GM12801 (cell line): ENCODE results near the gene NDUFA11.

Source experiments
- TF ChIP-seq, protein P1 (sequence below): IDR thresholded peaks from one replicate; pipeline ENCODE4 v1.5.1; 2011; ENCODE audit warnings: control low read depth; ENCODE audit not compliant: insufficient read length; ENCODE audit errors: extremely low read depth

NDUFA11 gene

DNA sequence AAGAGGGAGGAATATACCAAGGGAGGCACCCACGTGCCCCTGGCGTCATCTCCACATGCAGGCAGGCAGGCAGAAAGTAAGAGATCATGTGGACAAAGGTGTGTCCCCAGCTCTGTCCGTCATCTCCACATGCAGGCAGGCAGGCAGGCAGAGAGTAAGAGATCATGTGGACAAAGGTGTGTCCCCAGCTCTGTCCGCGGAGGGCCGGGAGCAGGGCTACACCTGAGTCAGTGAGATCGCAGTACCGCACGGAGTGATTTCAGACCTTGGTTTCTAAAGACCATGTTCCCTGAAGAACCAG lies 32.7 kb upstream of the NDUFA11 start:
- TF ChIP-seq, protein P1, sequence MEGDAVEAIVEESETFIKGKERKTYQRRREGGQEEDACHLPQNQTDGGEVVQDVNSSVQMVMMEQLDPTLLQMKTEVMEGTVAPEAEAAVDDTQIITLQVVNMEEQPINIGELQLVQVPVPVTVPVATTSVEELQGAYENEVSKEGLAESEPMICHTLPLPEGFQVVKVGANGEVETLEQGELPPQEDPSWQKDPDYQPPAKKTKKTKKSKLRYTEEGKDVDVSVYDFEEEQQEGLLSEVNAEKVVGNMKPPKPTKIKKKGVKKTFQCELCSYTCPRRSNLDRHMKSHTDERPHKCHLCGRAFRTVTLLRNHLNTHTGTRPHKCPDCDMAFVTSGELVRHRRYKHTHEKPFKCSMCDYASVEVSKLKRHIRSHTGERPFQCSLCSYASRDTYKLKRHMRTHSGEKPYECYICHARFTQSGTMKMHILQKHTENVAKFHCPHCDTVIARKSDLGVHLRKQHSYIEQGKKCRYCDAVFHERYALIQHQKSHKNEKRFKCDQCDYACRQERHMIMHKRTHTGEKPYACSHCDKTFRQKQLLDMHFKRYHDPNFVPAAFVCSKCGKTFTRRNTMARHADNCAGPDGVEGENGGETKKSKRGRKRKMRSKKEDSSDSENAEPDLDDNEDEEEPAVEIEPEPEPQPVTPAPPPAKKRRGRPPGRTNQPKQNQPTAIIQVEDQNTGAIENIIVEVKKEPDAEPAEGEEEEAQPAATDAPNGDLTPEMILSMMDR: no peak

DNA sequence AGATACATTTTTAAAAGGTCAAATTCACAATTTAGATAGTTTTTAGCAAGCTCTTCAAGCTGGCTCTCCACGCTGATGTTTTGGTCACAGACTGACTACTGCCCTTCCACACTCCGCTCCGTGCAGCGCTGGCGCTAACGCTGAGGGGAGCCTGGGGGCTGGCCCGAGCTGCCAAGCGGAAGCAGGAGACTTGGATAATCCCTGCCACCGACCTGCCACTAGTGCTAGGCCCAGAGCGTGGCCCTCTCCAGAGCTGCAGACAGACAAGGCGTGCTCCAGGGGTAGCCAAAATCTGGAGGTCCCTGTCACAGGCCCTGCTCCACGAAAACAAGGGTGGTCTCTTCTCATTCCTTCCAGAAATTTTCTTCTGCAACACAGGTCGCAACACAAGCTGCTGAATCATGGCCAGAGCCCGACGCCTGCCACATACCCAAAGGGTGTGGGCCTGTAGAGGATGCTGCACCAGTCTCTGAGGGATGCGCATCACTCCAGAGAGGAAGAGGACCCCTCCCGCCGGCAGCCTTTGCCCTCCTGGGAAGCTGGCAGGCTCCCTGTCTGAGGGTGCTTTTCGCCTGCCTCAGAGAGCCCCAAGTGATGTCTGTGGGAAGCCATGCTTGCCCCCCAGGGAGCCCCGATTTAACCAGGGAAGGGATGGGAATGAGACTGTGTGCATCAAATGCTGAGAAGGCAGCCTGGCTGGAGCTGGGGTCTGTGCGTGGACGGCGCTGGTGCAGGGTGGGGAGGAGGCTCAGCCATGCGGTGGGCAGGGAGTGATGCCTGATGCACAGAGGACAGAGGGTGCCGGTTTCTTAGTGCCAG lies 32.1 kb upstream of the NDUFA11 start:
- TF ChIP-seq, protein P1: no peak

DNA sequence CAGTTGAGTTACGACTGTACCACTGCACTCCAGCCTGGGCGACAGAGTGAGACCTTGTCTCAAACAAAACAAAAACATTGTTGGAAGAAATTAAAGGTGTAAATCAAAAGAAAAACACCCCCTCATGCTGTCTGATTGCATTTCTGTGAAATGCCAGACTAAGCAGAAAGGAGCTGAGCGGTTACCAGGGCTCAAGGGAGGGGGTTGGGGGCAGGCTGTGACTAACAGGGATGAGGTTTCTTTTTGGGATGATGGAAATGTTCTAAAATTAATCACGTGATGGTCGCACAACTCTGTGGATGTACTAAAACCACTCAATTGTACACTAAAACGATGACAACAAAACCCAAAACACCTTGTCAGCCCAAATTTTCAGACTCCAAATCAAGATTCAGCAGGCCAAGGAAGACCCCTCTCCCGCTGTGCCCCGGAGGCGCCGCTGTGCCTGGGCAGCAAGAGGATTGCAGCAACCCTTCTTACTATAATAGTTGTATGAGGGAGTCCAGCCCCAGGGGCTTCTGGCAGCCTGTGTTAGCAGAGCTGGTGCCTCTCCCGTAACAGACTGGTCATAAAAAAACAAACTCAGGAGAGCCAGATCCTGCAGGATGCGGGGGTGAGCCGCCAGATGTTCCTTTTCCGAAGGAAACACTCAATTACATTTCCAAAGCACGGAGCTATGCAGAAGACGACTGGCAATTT lies 31.3 kb upstream of the NDUFA11 start:
- TF ChIP-seq, protein P1: no peak

DNA sequence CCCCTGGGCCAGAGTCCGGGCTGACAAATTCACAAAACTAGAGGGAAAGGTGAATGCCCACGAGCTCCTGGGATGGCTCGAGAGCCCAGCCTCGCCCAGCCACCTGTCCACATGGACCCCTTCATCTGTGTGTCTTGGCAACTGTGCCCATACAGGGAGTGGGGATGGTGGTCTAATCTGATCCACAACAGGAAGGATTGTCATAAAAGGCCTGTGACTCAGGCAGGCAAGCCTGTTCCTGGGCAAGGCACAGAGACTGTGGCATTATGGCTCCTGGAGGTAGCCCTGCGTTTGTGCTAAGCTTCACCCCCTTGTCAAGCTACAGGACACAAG lies 30.4 kb upstream of the NDUFA11 start:
- TF ChIP-seq, protein P1: no peak

DNA sequence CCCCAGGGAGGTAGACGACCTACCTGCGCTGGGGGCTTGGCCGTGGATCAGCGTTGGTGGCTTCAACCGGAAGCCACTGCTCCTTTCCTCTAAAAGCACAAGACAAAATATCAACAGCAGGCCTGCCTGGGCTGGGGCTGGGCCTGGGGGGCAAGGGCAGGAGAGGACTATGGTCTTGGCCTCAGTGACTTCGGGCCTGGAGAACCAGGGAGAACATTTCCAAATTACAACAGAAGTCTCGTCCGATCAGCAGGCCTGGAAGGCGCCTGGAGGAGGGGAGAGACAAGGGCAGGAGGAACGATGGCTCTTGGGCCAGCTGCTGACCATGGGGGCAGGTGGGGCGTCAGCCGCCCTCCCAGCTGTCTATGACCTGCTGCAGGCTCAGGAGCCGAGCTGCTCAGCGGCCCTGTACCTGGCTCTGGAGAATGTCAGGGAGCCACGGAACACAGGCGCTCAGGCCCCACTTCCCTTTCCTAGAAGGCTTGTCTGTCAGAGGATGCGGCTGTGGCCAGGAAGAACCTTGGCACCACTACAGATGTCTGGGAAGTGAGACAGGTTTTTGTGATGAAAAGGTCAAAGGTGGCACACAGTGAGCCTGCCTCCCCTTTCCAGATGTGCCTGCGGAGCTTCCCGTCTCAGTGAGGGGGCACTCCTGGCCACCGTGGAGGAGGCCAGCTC lies 29.9 kb upstream of the NDUFA11 start:
- TF ChIP-seq, protein P1: no peak

DNA sequence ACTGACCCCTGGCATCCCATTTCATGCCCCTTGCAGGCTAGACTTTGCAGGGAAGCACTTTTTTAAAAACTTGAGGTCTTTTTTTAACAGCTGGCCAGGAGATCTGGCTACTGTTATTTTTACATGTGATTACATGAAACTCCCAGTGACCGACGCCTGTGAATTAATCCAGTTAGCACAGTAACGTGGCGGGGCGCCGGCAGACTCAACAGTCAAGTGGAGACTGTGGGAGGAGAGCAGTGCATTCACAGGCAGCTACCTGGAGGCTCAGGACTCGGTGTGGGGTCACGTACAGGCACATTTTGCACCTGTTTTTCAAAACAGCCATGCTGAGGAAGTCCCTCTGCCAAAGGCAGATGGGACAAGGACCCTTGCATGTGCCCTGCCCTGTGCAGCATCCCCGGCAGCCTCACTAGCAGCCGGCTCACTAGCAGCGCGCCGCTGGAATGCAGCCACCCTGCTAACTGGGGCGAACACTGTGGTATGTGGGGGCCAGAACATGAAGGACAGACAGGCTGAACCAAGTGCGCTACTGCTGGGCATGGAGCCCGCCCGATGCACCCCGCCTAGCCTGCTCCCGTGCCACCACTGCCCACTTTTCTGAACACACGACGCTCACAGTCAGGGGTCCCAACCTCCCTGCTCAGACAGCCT lies 29.1 kb upstream of the NDUFA11 start:
- TF ChIP-seq, protein P1: no peak

DNA sequence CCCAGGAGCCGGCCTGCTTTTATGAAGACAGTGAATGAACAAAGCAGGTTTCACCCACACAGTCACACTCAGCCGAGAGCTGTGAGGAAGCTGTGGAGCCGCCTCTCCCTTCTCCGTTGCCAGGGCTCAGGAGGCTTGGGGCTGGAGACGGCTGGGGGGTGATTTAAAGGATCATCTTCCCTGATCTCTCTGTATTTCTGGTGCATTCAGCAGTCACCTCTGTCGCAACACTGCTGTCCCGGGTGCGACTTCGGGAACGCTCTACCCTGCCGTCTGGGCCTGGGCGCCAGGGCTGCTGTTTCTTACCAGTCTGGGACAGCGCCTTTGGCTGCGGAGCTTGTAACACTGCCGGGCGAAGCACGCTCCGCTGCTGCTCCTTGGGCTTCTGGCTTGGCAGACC lies 28.6 kb upstream of the NDUFA11 start:
- TF ChIP-seq, protein P1: no peak
